ENCODE results near the gene GAMT. TPM values are rescaled to one million over a fixed set of nuclear protein-coding genes. Genes with fewer than 3 reads are reported as not detected.

GAMT gene
- 26.6 to 46.5 TPM (median 44.9 TPM) in 5 replicates for total RNA-seq (2022; extraction: Qiagen RNA extraction)

DNA sequence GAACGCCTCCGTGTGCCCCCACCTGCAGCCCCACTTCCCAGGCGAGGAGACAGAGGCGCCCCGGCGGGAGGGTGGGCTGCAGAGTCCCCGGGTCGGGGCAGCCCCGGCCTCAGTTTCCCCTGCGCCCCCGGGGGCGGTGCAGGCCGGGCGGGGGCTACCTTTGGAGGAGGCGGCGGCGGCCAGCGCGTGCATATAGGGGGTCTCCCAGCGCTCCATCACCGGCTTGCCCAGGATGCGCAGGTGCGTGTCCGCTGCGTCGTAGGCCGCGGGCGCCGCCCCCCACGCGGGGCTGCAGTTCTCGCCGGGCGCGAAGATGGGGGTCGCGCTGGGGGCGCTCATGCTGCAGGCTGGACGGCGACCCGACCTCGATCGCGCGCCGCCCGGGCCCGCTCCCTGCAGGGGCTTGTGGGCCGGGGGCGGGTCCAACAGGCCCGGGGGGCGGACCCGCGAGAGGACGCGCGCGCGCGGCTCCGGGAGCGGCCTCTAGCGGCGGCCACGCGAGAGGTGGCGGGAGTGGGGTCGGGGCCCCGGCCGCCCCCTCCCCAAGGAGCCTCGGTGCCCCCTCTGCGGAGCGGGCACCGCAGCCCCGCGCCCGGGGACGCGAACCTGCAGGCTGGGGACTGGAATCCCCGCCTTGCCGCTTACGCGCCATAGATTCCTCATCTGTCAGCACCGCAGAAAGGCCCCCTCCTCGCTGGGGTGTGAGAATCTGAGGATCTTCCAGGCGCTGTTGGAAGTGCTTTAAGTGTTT lies at the start of gene GAMT:
Gene GAMT (minus strand): TSS at position 405 of the 751 bp plus-strand sequence. CDS start 66 bp downstream, at position 339.

DNA sequence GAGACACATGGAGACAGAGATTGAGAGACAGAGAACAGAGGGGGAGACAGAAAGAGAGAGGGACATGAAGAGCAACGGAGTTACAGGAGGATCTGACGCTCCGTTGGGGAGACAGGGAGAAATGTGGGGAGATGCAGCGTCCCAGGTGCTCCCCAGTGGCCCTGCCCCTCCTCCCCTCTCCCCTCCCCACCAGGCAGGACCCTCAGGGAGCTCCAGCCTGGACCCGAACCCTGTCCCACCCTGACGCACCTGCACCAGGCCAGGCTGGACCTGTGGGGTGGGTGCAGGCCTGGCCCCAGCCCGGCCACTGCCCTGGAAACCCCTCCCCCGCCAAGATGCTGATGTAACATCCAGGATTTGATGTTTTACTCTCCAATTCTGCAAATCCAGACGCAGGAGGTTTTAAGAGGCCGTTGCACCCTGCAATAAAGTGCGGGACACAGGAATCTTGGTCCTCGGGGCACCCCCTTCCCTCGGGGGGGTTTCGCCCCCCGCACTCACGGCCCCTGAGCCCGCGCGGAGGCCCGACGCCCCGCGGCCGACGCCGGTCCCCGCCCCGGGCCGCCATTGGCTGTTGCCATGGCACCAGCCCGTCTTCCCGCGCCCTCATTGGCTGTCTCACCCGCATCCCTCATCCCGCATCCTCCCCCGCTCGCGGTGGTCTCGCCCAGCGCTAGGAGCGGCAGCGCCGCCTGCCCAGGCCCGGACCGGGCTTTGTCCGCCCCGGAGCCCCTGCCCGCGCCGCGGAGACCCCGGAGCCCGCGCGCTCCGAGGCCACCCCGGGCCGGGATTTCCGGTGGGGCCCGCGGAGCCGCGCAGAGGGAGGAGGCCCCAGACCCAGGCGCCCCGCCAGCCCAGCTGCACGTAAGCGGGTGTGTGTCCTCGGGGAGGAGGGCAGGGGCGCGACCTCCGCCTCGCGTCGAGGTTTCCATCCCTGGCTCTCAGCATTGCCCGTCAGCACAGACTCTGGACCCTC lies 48.4 kb upstream of the GAMT start, which contains the start of gene APC2:
Gene APC2 (plus strand): TSS at position 655 of the 976 bp plus-strand sequence. CDS start 2,881 bp downstream, outside the sequence.

DNA sequence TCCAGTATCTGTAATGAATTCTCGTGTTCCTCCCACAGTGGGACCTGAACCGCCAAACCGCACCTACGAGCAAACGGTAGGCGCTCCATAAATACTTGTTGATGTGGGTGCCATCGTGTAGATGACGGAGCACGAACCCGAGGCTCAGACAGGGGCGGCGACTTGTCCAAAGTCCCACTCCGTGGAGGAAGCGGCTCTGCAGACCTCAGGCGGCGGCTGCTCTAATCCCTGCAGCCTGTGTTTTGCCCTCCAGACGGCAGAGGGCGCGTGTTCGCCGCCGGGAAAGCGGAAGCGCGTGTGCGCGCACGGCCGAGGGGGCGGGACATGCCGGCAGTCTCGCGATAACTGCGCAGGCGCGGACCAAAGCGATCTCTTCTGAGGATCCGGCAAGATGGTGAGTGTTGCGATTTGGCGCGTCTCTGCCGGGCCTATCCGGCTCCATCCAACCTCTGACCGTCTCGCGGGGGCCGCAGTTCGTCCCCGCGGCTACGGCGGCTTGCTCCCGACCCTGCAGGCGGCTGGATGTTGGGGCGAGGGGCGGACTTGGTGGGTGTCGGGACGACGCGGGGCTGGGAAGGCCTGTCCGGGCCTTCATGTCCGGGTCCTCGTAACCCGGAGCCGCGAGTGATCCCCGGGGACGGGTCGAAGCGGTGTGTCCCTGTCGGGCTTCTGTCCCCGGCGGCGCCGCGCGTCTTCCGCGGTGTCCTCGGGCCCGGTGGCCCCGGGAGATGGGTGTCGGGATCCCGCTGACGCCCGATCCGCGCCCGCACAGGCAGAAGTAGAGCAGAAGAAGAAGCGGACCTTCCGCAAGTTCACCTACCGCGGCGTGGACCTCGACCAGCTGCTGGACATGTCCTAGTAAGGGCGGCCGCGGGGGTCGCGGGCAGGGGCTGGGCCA lies 36.9 kb upstream of the GAMT start, which contains the start of gene RPS15:
Gene RPS15 (plus strand): TSS at position 362 of the 898 bp plus-strand sequence. CDS start 30 bp downstream, at position 392.

DNA sequence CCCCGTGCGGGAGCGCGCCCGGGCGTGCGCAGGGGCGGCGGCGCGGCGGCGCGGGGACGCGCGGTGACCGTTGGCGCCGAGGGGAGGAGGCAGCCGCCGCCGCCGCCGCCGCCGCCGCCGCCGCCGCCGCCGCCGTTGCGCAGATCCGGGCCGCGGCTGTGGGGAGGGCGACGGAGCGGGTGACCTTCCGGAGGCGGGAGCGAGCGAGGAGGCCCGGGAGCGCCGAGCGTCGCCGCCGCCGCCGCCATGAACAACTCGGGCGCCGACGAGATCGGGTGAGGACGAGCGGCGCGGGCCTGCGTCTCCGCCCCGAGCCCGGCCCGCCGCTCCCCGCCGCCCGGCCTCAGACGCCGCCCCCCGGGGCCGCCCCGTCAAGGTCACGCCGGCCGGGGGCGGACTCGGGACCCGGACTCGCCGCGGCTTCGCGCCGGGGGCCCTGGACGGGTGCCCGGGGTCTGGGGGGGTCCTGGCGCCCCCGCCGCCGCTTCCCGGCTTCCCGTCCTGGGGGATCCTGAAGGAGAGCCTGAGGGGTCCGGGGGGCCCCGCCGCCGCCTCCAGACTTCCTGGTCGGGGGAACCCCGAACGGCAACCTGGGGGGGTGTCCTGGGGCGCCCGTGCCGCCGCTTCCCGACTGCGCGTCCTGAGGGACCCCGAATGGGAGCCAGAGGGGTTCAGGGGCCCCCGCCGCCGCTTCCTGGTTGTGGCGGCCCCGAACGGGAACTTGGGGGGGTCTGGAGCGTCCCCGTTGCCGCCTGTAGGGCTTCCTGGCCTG lies 6.4 kb upstream of the GAMT start, which contains the start of gene DAZAP1:
Gene DAZAP1 (plus strand): TSS at position 59 of the 772 bp plus-strand sequence. CDS start 188 bp downstream, at position 247.

DNA sequence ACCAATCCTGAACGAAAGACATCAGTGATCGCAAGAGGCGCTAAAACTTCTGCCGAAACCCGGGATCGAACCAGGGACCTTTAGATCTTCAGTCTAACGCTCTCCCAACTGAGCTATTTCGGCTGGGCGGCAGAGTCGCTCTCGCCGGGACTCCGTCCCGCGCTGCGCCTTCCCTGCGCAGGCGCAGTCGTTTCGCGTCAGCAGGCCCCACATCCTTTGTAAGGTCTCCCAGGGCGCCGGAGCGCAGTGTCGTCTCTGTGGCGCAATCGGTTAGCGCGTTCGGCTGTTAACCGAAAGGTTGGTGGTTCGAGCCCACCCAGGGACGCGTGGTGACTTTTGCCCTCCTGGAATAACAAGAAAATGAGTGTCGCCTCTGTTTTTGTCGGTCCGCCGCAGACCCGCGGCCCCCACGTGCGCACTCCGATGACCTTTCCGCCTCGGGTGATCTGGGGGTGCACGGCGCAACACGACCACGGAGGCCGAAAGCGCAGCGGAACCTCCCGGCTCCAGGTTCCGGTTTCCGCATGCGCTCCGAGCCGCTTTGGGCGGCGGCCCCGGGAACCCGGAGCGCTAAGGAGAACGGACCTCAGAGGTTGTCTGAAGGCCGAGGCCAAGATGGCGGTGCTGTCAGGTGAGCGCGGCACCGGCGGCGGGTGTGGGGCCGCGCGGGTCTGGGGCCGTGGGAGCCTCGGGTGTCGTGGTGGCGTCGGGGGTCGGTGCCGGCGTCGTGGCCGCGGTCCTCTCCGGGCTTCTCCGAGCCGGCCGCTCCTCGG lies 17.8 kb downstream of the GAMT start, which contains the start of gene NDUFS7:
Gene NDUFS7 (plus strand): TSS at position 596 of the 773 bp plus-strand sequence. CDS start 20 bp downstream, at position 616.

Other genes starting within 250 kb of the GAMT start
- gene SBNO2, start 227.3 kb downstream of the GAMT start, total RNA-seq (2022; extraction: Qiagen RNA extraction), result 22.2 to 34.9 TPM (median 32.9 TPM) in 5 replicates
- 32.1 to 38.5 TPM (median 36.4 TPM) in 5 replicates for gene STK11, start 195.8 kb downstream of the GAMT start, total RNA-seq (2022; extraction: Qiagen RNA extraction)
- 2.7 to 5.1 TPM (median 4.3 TPM) in 5 replicates for gene CBARP, start 163.5 kb downstream of the GAMT start, total RNA-seq (2022; extraction: Qiagen RNA extraction)
- 80.5 to 189 TPM (median 176 TPM) in 5 replicates for gene ATP5F1D, start 159.8 kb downstream of the GAMT start, total RNA-seq (2022; extraction: Qiagen RNA extraction)
- 50.1 to 57.1 TPM (median 55.1 TPM) in 5 replicates for gene MIDN, start 153.0 kb downstream of the GAMT start, total RNA-seq (2022; extraction: Qiagen RNA extraction)
- gene CIRBP, start 132.2 kb downstream of the GAMT start, total RNA-seq (2022; extraction: Qiagen RNA extraction), result 92.3 to 213 TPM (median 104 TPM) in 5 replicates
- 45.2 to 91.9 TPM (median 83.0 TPM) in 5 replicates for gene FAM174C, start 126.0 kb downstream of the GAMT start, total RNA-seq (2022; extraction: Qiagen RNA extraction)
- 1.2 to 2.5 TPM (median 2.3 TPM) in 5 replicates for gene EFNA2, start 115.7 kb downstream of the GAMT start, total RNA-seq (2022; extraction: Qiagen RNA extraction)
- gene NDUFS7, start 17.6 kb downstream of the GAMT start, total RNA-seq (2022; extraction: Qiagen RNA extraction), result 69.7 to 83.5 TPM (median 81.4 TPM) in 5 replicates
- 75.0 to 102 TPM (median 94.7 TPM) in 5 replicates for gene DAZAP1, start 6.0 kb upstream of the GAMT start, total RNA-seq (2022; extraction: Qiagen RNA extraction)
- 1,460 to 2,135 TPM (median 1,895 TPM) in 5 replicates for gene RPS15, start 36.9 kb upstream of the GAMT start, total RNA-seq (2022; extraction: Qiagen RNA extraction)
- 1.1 to 2.3 TPM (median 1.8 TPM) in 5 replicates for gene APC2, start 48.6 kb upstream of the GAMT start, total RNA-seq (2022; extraction: Qiagen RNA extraction)
- gene C19orf25, start 77.7 kb upstream of the GAMT start, total RNA-seq (2022; extraction: Qiagen RNA extraction), result 10.6 to 18.4 TPM (median 17.5 TPM) in 5 replicates
- gene PCSK4, start 88.8 kb upstream of the GAMT start, total RNA-seq (2022; extraction: Qiagen RNA extraction), result 0.62 to 0.86 TPM (median 0.67 TPM) in 5 replicates
- 4.2 to 5.9 TPM (median 5.5 TPM) in 5 replicates for gene REEP6, start 89.6 kb upstream of the GAMT start, total RNA-seq (2022; extraction: Qiagen RNA extraction)
- 2.8 to 4.2 TPM (median 3.3 TPM) in 5 replicates for gene ADAMTSL5, start 111.5 kb upstream of the GAMT start, total RNA-seq (2022; extraction: Qiagen RNA extraction)
- 0.03 TPM in 1 of 5 replicates, not detected in the others for gene PLK5, start 122.5 kb upstream of the GAMT start, total RNA-seq (2022; extraction: Qiagen RNA extraction)
- 6.8 to 12.2 TPM (median 11.9 TPM) in 5 replicates for gene MEX3D, start 166.8 kb upstream of the GAMT start, total RNA-seq (2022; extraction: Qiagen RNA extraction)
- 32.0 to 53.1 TPM (median 46.2 TPM) in 5 replicates for gene MBD3, start 191.3 kb upstream of the GAMT start, total RNA-seq (2022; extraction: Qiagen RNA extraction)
- 80.7 to 191 TPM (median 167 TPM) in 5 replicates for gene UQCR11, start 203.9 kb upstream of the GAMT start, total RNA-seq (2022; extraction: Qiagen RNA extraction)

Measured in A549 treated with AZD2906 at 1 μM for 4 hours (cell line).